D721Med (cell line): ENCODE measurements around the gene TBCC.
A peak's percentile ranks its signal among the peaks of the same experiment; 100 is the strongest.

Experiments
- DNase-seq: peaks from one replicate; pipeline ENCODE4 v3.0.0; 2011; ENCODE audit warnings: low spot score; ENCODE audit not compliant: insufficient read length
- FAIRE-seq: peaks from 2 replicates; lab custom pipeline; 2011; peaks lifted over from hg19 to GRCh38; lab: Jason Lieb, UNC
- TF ChIP-seq, protein P1 (sequence below): IDR thresholded peaks from 2 replicates; pipeline ENCODE4 v1.5.1; 2012; ENCODE audit warnings: mild to moderate bottlenecking, control low read depth; ENCODE audit not compliant: insufficient read depth; ENCODE audit errors: missing control alignments

Gene TBCC

DNA sequence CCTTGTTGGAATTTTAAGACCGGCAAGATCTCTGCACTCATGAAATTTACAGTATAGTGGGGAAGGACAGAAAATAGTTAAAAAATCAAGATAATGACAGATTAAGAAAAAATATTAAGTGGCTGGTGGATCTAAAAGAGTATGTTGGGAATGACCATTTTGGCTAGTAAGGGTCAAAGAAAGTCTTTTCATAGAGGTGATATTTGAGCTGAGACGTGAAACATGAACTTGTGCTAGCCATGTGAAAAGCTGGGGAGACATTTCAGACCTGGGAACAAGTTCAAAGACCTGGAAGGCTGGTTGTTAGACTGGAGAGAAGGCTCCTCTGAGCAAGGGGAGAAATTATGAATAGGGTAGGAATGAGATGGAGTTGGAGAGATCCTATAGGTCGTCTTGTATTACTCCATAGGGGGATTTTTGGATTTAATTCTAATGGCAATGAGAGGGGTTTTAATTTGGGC is 40.7 kb upstream of the TBCC start:
- DNase-seq (no peak), FAIRE-seq (no peak)
- TF ChIP-seq, protein P1, sequence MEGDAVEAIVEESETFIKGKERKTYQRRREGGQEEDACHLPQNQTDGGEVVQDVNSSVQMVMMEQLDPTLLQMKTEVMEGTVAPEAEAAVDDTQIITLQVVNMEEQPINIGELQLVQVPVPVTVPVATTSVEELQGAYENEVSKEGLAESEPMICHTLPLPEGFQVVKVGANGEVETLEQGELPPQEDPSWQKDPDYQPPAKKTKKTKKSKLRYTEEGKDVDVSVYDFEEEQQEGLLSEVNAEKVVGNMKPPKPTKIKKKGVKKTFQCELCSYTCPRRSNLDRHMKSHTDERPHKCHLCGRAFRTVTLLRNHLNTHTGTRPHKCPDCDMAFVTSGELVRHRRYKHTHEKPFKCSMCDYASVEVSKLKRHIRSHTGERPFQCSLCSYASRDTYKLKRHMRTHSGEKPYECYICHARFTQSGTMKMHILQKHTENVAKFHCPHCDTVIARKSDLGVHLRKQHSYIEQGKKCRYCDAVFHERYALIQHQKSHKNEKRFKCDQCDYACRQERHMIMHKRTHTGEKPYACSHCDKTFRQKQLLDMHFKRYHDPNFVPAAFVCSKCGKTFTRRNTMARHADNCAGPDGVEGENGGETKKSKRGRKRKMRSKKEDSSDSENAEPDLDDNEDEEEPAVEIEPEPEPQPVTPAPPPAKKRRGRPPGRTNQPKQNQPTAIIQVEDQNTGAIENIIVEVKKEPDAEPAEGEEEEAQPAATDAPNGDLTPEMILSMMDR = no peak

DNA sequence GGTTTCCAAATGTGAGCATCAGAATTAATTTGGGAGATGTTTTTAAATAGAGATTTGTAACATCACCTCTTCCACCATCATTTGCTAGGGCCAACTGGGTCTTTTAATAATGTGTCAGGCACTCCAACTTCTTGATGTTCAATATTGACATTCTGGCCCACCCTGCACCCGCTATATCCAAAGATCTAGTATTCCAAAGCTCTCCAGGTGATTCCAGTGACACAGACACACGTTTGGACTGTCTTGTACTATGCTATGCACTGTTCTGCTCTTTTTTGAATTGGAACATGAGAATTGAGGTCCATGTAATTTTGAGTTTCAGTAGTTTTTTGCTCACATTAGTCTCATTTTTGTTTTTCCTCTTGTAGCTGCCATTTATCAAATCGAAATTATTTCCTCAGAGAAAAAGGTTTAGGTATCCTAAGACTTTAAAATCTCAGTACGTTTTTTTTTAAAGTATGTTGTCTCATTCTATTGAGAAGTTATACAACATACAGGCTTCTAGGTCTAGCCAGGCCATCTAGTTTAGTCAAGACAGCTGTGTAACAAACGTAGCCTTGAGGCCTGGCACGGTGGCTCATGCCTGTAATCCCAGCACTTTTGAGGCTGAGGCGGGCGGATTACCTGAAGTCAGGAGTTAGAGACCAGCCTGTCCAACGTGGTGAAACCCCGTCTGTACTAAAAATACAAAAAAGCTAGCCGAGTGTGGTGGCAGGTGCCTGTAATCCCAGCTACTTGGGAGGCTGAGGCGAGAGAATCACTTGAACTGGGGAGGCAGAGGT is 39.0 kb upstream of the TBCC start:
- no peak for FAIRE-seq
- TF ChIP-seq, protein P1 = no peak
- no peak for DNase-seq

DNA sequence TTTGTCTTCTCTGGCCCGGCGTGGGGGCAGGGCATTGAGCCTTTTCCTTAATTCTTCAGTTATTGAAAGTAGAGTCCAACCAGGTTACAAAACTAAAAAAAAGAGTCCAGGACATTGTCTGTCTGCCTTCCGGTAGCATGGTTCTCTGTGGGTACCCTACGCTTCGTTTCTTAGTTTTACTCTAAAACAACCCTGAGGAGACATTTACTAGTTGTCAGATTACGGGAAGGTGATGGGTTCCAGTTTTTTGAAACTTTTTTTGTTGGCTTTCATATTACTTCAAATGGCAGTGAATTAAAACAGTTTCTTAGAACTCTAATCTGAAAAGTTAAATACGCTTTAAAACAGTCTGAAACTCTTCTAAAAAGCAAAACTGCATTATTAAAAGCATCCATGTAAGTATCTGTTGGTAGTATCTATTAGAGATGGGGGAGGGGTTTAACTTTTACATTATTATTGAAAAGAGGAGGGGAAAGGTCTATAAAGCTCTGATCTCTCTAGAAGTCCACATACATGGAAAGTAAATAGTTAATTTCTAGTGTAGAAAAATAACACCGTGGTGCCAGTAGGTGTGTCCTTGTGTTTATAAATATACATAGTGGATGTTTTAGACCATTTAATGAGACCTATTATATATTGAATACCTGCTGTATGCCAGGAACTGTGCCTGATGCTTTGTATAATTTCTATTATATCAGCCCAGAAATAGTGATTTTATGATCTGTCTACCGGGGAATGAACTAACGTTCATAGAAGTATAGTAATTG is 38.2 kb upstream of the TBCC start:
- TF ChIP-seq, protein P1 = no peak
- no peak for DNase-seq
- FAIRE-seq = no peak

DNA sequence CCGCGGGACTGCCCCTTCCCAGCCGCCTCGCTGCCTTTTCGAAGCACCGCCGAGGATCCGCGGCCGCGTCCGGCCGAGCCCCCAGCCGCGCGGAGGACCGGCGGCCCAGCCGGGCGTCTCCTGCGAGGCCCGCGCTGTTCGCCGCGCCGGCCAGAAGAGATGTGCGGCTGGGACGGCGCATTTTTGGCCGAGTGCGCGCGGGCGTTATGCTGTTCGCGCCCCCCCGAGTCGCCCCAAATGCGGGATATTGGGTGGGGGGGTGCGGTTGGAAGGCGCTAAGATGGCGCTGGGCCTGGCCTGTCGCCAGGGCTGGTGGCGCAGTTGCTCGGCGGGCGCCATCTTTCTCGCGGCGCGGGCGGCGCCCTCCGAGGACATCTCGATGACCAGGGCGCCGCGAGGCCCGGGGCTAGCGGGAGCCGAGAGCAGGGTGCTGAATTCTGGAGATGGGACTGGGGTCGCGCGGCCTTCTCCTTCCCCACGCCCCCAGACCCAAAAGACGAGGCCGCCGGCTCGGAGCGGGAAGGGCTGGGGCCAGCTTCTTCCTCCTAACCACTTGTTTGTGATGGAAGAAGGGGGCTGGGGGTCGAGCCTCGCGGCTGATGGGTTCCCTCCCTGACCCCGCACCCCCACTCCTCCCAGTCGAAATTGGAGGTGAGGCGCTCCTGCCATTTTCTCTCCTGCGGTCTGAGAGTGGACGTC is 37.4 kb upstream of the TBCC start:
- TF ChIP-seq, protein P1 = no peak
- FAIRE-seq = no peak
- peak; percentile 52 for DNase-seq

DNA sequence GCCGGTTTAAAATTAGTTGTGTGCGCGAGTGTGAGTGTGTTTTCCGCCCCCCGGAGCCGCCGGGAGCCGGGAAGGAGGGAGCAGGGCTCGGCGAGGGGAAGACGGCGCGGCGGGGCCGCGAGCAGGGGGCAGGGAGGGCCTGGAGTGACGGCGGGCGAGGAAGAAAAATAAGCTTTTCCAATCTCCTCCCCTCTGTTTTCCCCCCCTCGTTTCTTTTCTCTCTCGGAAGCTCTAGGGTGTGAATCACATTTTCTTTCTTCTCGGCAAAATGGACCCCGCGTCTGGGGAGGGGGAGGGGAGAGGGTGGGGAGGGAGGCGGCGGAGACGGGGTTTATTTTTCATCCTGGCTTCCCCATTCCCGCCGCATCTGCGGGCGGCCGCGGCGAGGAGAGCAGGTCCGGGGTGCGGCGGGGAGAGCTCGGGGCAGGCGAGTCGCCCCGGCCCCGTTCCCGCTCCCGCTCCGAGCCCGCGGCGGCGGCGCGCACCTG is 36.8 kb upstream of the TBCC start:
- TF ChIP-seq, protein P1 = no peak
- no peak for FAIRE-seq
- DNase-seq = peak; percentile 39

DNA sequence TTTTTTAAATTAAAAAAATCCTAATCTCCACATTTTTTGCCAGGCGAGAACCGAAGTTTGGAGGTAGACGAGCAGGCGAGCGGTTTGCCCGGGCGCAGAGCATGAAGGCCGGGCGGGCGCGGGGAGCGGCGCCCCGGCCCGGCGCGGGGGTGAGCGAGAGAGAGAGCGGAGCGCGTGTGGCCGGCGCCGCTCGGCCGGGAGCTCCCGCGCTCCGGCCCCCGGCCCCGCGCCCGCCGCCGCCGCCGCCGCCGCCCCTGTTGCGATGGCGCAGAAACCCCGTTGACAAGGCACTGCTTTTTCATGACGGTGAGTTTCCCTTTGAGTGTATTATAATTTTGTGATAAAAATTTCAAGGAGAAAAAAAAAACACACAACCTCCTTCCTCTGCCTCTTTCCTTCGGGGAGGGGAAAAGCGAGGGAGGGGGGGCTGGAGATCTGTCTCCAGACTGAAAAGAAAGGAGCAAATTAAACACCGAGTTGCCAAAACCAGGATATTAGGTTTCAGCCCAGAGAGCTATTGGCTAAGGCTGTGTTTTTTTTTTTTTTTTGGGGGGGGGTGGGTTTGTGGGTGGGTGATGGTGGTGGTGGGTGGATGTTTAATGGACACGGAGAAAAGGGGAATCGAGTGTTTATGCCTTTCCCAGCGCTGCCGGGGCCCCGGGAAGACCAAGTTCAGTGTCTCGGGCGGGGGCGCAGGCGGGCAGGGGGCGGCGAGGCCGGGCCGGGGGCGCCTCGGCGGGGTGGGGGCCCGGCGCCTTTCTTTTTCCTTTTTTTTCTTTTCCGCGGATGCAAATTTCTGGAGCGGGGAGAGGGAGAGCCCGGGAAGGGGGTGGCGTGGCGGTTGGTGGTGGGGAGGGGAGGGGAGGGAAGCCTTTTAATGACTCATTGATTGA is 36.1 kb upstream of the TBCC start, which contains the start of gene BICRAL:
BICRAL (plus strand) TSS at position 257 of the 893 bp plus-strand sequence. CDS start 39,971 bp downstream, outside the sequence.
- TF ChIP-seq, protein P1 = no peak
- FAIRE-seq = no peak
- no peak for DNase-seq
